HepG2 (cell line): ENCODE measurements around the gene NOTCH2. TPM values are rescaled to one million over a fixed set of nuclear protein-coding genes. Genes with fewer than 3 reads are reported as not detected.

Experiments
- ATAC-seq: fragments of 200-7000 bp; cut with Tn5 transposase; 3 replicates; pipeline ENCODE4 v1.9.1; 2020; ENCODE audit warnings: mild to moderate bottlenecking, moderate library complexity
- BruUV-seq: library from RNA; stranded (reverse); fragments of 400-500 nt; replicated peaks from 2 replicates; lab custom pipeline; 2021; lab: Mats Ljungman, UMichigan
- CTCF ChIA-PET: fragments of 300-600 bp; formaldehyde crosslinking; extraction: SDS; loops from one replicate; lab custom pipeline; 2021; ENCODE audit warnings: low total read pairs, inconsistent platforms, low intra/inter-chr PET ratio; lab: Yijun Ruan, JAX
- POLR2A ChIA-PET: fragments of 350-600 bp; sonication (Branson Sonifier 250); formaldehyde crosslinking; loops from one replicate; lab custom pipeline; 2020; ENCODE audit warnings: antibody characterized with exemption, inconsistent platforms; lab: Yijun Ruan, JAX
- DNase-seq: peaks from one replicate; pipeline ENCODE4 v3.0.0-alpha.2; 2015; ENCODE audit warnings: low spot score
- FAIRE-seq: peaks from 3 replicates; lab custom pipeline; 2011; peaks lifted over from hg19 to GRCh38; lab: Jason Lieb, UNC
- H2AFZ ChIP-seq: one replicate; pipeline ENCODE4 v1.6.1; 2011; ENCODE audit warnings: low read length, inconsistent platforms
- H3K27ac ChIP-seq: fragments of 300-600 bp; 3 replicates; pipeline ENCODE4 v1.8.0; 2011; ENCODE audit warnings: mixed run types, mild to moderate bottlenecking, mixed read lengths, low read length, inconsistent platforms; ENCODE audit not compliant: insufficient read depth; ENCODE audit errors: extremely low read length
- H3K27me3 ChIP-seq, 2 experiments: fragments of 200-600 bp in 1 of 2; 2 replicates in 1 of 2; 3 replicates in 1 of 2; pipeline versions ENCODE4 v1.6.0 to v1.8.0; 2011; ENCODE audit warnings: low read length in 2 of 2, mild to moderate bottlenecking in 2 of 2, moderate library complexity in 2 of 2, inconsistent platforms in 1 of 2; ENCODE audit not compliant: insufficient read depth in 2 of 2, control insufficient read depth in 1 of 2
- H3K36me3 ChIP-seq, 2 experiments: fragments of 200-600 bp in 1 of 2; replicated peaks in 1 of 2; 2 replicates in 1 of 2; 3 replicates in 1 of 2; pipeline versions ENCODE4 v1.5.1 to v1.8.0; 2011; ENCODE audit warnings: low read length in 2 of 2, inconsistent platforms in 1 of 2; ENCODE audit not compliant: insufficient read depth in 2 of 2, control insufficient read depth in 1 of 2
- H3K4me1 ChIP-seq: 2 replicates; pipeline ENCODE4 v1.5.1; 2012; ENCODE audit warnings: low read length, inconsistent platforms; ENCODE audit not compliant: insufficient read depth
- H3K4me2 ChIP-seq: 2 replicates; pipeline ENCODE4 v1.6.0; 2011; ENCODE audit warnings: low read depth, low read length, inconsistent platforms
- H3K4me3 ChIP-seq, 3 experiments: fragments of 200-600 bp in 1 of 3; sonication (generic), shearing (Covaris generic) in 1 of 3; replicated peaks in 1 of 3; 2 replicates each; pipeline ENCODE4 v1.5.1; 2011 to 2016; ENCODE audit warnings: low read length in 3 of 3, inconsistent platforms in 2 of 3, low read depth in 2 of 3, mild to moderate bottlenecking in 2 of 3, control low read depth in 1 of 3, mixed read lengths in 1 of 3; ENCODE audit not compliant: insufficient read depth in 1 of 3
- H3K79me2 ChIP-seq: one replicate; pipeline ENCODE4 v1.6.1; 2011; ENCODE audit warnings: low read length, inconsistent platforms; ENCODE audit not compliant: insufficient read depth
- H3K9ac ChIP-seq: 2 replicates; pipeline ENCODE4 v1.6.0; 2011; ENCODE audit warnings: mild to moderate bottlenecking, low read depth, low read length, inconsistent platforms; ENCODE audit not compliant: insufficient read depth
- H3K9me3 ChIP-seq: 2 replicates; pipeline ENCODE4 v1.5.1; 2012; ENCODE audit warnings: mild to moderate bottlenecking, low read length
- H4K20me1 ChIP-seq: 2 replicates; pipeline ENCODE4 v1.6.0; 2011; ENCODE audit warnings: inconsistent platforms, mild to moderate bottlenecking, low read length, moderate library complexity; ENCODE audit not compliant: insufficient read depth
- AFF4 ChIP-seq: sonication (generic); formaldehyde crosslinking; IDR thresholded peaks from 2 replicates; pipeline ENCODE4 v1.4.0; 2020; ENCODE audit warnings: missing genetic modification reagents
- ARID5B ChIP-seq: IDR thresholded peaks from 2 replicates; pipeline ENCODE4 v1.4.0; 2020; ENCODE audit warnings: mild to moderate bottlenecking, missing genetic modification reagents
- ASH2L ChIP-seq: fragments of 300-600, 200-600 bp; sonication (generic); IDR thresholded peaks from 2 replicates; pipeline ENCODE4 v1.7.0; 2017; ENCODE audit warnings: low read depth, mild to moderate bottlenecking, moderate library complexity, mixed read lengths, low read length; ENCODE audit not compliant: insufficient read length
- BCL6 ChIP-seq: IDR thresholded peaks from 2 replicates; pipeline ENCODE4 v1.6.1; 2016; ENCODE audit warnings: missing genetic modification reagents, missing compliant biosample characterization
- CCAR2 ChIP-seq: fragments of 200-400 bp; formaldehyde crosslinking; optimal IDR thresholded peaks from 2 replicates; pipeline ENCODE3; 2018; ENCODE audit warnings: low read depth, mild to moderate bottlenecking, low read length, moderate library complexity
- CREM ChIP-seq, 2 experiments: sonication (generic) in 1 of 2; formaldehyde crosslinking in 1 of 2; IDR thresholded peaks; 2 replicates each; pipeline versions ENCODE4 v1.4.0 to v1.6.1; 2016 to 2020; ENCODE audit warnings: antibody characterized with exemption in 1 of 2, mild to moderate bottlenecking in 1 of 2, missing genetic modification reagents in 1 of 2
- DPF2 ChIP-seq: sonication (generic); formaldehyde crosslinking; IDR thresholded peaks from 2 replicates; pipeline ENCODE4 v1.4.0; 2020; ENCODE audit warnings: mild to moderate bottlenecking, low read depth, missing genetic modification reagents, borderline replicate concordance
- GPN1 ChIP-seq: sonication (generic); formaldehyde crosslinking; IDR thresholded peaks from 2 replicates; pipeline ENCODE4 v1.5.1; 2020; ENCODE audit warnings: missing genetic modification reagents, borderline replicate concordance
- IRF9 ChIP-seq: sonication (generic); formaldehyde crosslinking; IDR thresholded peaks from 2 replicates; pipeline ENCODE4 v1.8.0; 2022; ENCODE audit warnings: missing genetic modification reagents, mild to moderate bottlenecking, borderline replicate concordance
- TAF15 ChIP-seq: fragments of 200-400 bp; formaldehyde crosslinking; IDR thresholded peaks from one replicate; pipeline ENCODE4 v1.6.1; 2018; ENCODE audit warnings: mild to moderate bottlenecking, low read depth, low read length; ENCODE audit not compliant: poor library complexity, severe bottlenecking
- TBX2 ChIP-seq: sonication (generic); formaldehyde crosslinking; IDR thresholded peaks from 2 replicates; pipeline ENCODE4 v1.5.0; 2020; ENCODE audit warnings: missing genetic modification reagents, mild to moderate bottlenecking, borderline replicate concordance
- U2AF1 ChIP-seq: fragments of 200-400 bp; formaldehyde crosslinking; optimal IDR thresholded peaks from 2 replicates; pipeline ENCODE3; 2017; ENCODE audit warnings: mild to moderate bottlenecking, low read depth, low read length
- ZFP62 ChIP-seq: sonication (generic); formaldehyde crosslinking; IDR thresholded peaks from 2 replicates; pipeline ENCODE4 v1.4.0; 2020; ENCODE audit warnings: missing genetic modification reagents
- ZFP82 ChIP-seq: sonication (generic); formaldehyde crosslinking; IDR thresholded peaks from 2 replicates; pipeline ENCODE4 v1.5.1; 2020; ENCODE audit warnings: mild to moderate bottlenecking, missing genetic modification reagents, borderline replicate concordance
- WGBS: methylation state at CpG from one replicate; pipeline ENCODE4 v1.1.6; 2017; ENCODE audit warnings: low lambda C conversion rate; 5-methylcytosine and 5-hydroxymethylcytosine counted together
- in situ Hi-C: cut with HindIII; loops from 2 replicates; pipeline ENCODE4 v1.10.0; 2017; ENCODE audit warnings: low pct_unique_long_range_greater_than_20kb; ENCODE audit not compliant: extremely low pct_ligation_motif_present
- intact Hi-C: fragments of 100-400 bp; cut with micrococcal nuclease; formaldehyde crosslinking; loops from one replicate; pipeline ENCODE4 v1.10.0; 2022; ENCODE audit not compliant: unreplicated experiment
- polyA plus RNA-seq, 8 experiments: library from polyadenylated mRNA; depleted of rRNA in 3 of 8; stranded (reverse) in 7 of 8; unstranded in 1 of 8; fragments of >200 nt; fragmentation: Illumina TruSeq in 4 of 8; extraction: Trizol in 4 of 8; gene quantifications; 2 replicates each; pipeline versions ENCODE4 v1.2.1 to v1.2.3, GENCODE V29; 2011 to 2016; ENCODE audit warnings: low read depth in 4 of 8, missing spikeins in 1 of 8, mixed read lengths in 1 of 8; ENCODE audit not compliant: insufficient read depth in 1 of 8
- total RNA-seq, 5 experiments: library from RNA; depleted of rRNA; stranded (reverse); fragments of >200 nt; fragmentation: Illumina TruSeq; extraction: Trizol; gene quantifications; 2 replicates each; pipeline ENCODE4 v1.2.3, GENCODE V29; 2016; ENCODE audit warnings: low read depth in 1 of 5

The NOTCH2 gene
- total and polyA plus RNA-seq, 2 of the 13 experiments (the other 11 are each of a cell fraction or from before 2014, with no cell fraction given): 4.0 to 11.4 TPM

- H3K27me3 ChIP-seq: no peaks in the 10 kb centered on the region
- H3K4me3 ChIP-seq: no peak overlapping the region
- no peak for FAIRE-seq
- H3K4me2 ChIP-seq: peak overlapping the region; percentile 35
- peaks cover 4 to 15% of the 10 kb centered on the region in 2 experiments for H3K36me3 ChIP-seq
- peaks cover 49% of the 10 kb centered on the region for H3K4me1 ChIP-seq
- WGBS: 47% methylated on average over 5 of the region's 5 CpGs
- in situ Hi-C loops: loop anchor here (10.0 kb wide), 1 partner anchor 88 kb away; no protein-coding TSS in a partner anchor
- H2AFZ ChIP-seq: no peak overlapping the region
- no peaks in the 10 kb centered on the region for H3K79me2 ChIP-seq
- peak overlapping the region; percentile 23 for H3K27ac ChIP-seq
- no peaks in the 10 kb centered on the region for H3K9me3 ChIP-seq
- POLR2A ChIA-PET: no interaction called here
- no peak overlapping the region for H3K9ac ChIP-seq
- intact Hi-C loops: loop anchor here (10.0 kb wide), 1 partner anchor 158 kb away; no protein-coding TSS in a partner anchor
- peak; percentile 18 for DNase-seq
- peak; percentile 19; the same call in 1 of the 3 replicates for ATAC-seq
- no TSS peak for BruUV-seq
- H4K20me1 ChIP-seq: no peaks in the 10 kb centered on the region
- CTCF ChIA-PET: no interaction called here
- TF ChIP-seq ZFP62 (CRISPR knock-in tag) (no peak), IRF9 (no peak), AFF4 (CRISPR knock-in tag) (no peak), U2AF1 (no peak), CCAR2 (no peak), CREM (IDR thresholded peaks at IDR 0.05) (peak; percentile 15; the same call in 1 of the 2 replicates), CREM (CRISPR knock-in tag; IDR thresholded peaks at IDR 0.05) (no peak), TAF15 (no peak), ZFP82 (CRISPR knock-in tag) (no peak), GPN1 (CRISPR knock-in tag) (no peak), BCL6 (CRISPR knock-in tag) (peak; percentile 95), DPF2 (CRISPR knock-in tag) (no peak), ARID5B (CRISPR knock-in tag) (peak; percentile 22; the same call in 1 of the 2 replicates), TBX2 (no peak), ASH2L (peak; percentile 39)
Measured at GRCh38 chr1:119962296-119962968, 107.0 kb downstream of the NOTCH2 start.
